GM23338 (cell line): ENCODE data around the gene SLC22A5. TPM values are rescaled to one million over a fixed set of nuclear protein-coding genes. Genes with fewer than 3 reads are reported as not detected.
A peak's percentile ranks its signal among the peaks of the same experiment; 100 is the strongest.

ENCODE experiments used
- ATAC-seq: fragments of 200-7000 bp; cut with Tn5 transposase; 3 replicates; pipeline ENCODE4 v1.9.1; 2020
- DNase-seq: peaks from one replicate; pipeline ENCODE4 v3.0.0-alpha.2; 2015; ENCODE audit warnings: low spot score
- H2AFZ ChIP-seq: fragments of 200-600 bp; sonication (generic); 2 replicates; pipeline ENCODE4 v1.8.0; 2016; ENCODE audit warnings: antibody characterized with exemption, mild to moderate bottlenecking, moderate library complexity
- H3F3A ChIP-seq: fragments of 200-600 bp; sonication (generic); replicated peaks from 2 replicates; pipeline ENCODE4 v1.8.0; 2017; ENCODE audit warnings: antibody characterized with exemption, mixed run types, low read depth
- H3K27ac ChIP-seq: fragments of 200-600 bp; sonication (generic); 2 replicates; pipeline ENCODE4 v1.6.1; 2016; ENCODE audit warnings: low read depth
- H3K27me3 ChIP-seq: fragments of 200-600 bp; sonication (generic); 2 replicates; pipeline ENCODE4 v1.8.0; 2016; ENCODE audit warnings: mild to moderate bottlenecking, mixed run types, moderate library complexity; ENCODE audit not compliant: insufficient read depth
- H3K36me3 ChIP-seq: fragments of 200-600 bp; sonication (generic); 2 replicates; pipeline ENCODE4 v1.8.0; 2016; ENCODE audit warnings: mild to moderate bottlenecking; ENCODE audit not compliant: insufficient read depth
- H3K4me1 ChIP-seq: fragments of 200-600 bp; sonication (generic); 2 replicates; pipeline ENCODE4 v1.8.0; 2016; ENCODE audit warnings: mild to moderate bottlenecking, moderate library complexity; ENCODE audit not compliant: insufficient read depth
- H3K4me2 ChIP-seq: fragments of 200-600 bp; sonication (generic); 2 replicates; pipeline ENCODE4 v1.7.1; 2017; ENCODE audit warnings: mixed run types
- H3K4me3 ChIP-seq: fragments of 200-600 bp; sonication (generic); 2 replicates; pipeline ENCODE4 v1.6.1; 2016; ENCODE audit warnings: mixed run types
- H3K79me2 ChIP-seq: fragments of 200-600 bp; sonication (generic); replicated peaks from 2 replicates; pipeline ENCODE4 v1.8.0; 2017; ENCODE audit warnings: mild to moderate bottlenecking; ENCODE audit not compliant: insufficient read depth
- H3K9me2 ChIP-seq: fragments of 200-600 bp; sonication (generic); 2 replicates; pipeline ENCODE4 v1.8.0; 2017; ENCODE audit not compliant: insufficient read depth
- H4K20me1 ChIP-seq: fragments of 200-600 bp; sonication (generic); replicated peaks from 2 replicates; pipeline ENCODE4 v1.8.0; 2017; ENCODE audit warnings: mild to moderate bottlenecking; ENCODE audit not compliant: insufficient read depth
- H3K27ac Mint-ChIP-seq: 2 replicates; pipeline ENCODE4 v1.8.0; 2020; ENCODE audit warnings: inconsistent platforms, mild to moderate bottlenecking, moderate library complexity, mixed read lengths
- H3K27me3 Mint-ChIP-seq: 3 replicates; pipeline ENCODE4 v1.8.0; 2022; ENCODE audit warnings: low read depth, mild to moderate bottlenecking, moderate library complexity, mixed read lengths, inconsistent platforms; ENCODE audit not compliant: insufficient read depth, poor library complexity
- H3K36me3 Mint-ChIP-seq: 3 replicates; pipeline ENCODE4 v1.8.0; 2021; ENCODE audit warnings: low read depth, mild to moderate bottlenecking, inconsistent platforms, moderate library complexity, mixed read lengths
- H3K4me1 Mint-ChIP-seq: 3 replicates; pipeline ENCODE4 v1.8.0; 2020; ENCODE audit warnings: mild to moderate bottlenecking, inconsistent platforms, mixed read lengths
- H3K4me3 Mint-ChIP-seq: 3 replicates; pipeline ENCODE4 v1.8.0; 2021; ENCODE audit warnings: moderate library complexity, mild to moderate bottlenecking, inconsistent platforms, mixed read lengths
- H3K9me3 Mint-ChIP-seq: 3 replicates; pipeline ENCODE4 v1.8.0; 2020; ENCODE audit warnings: moderate library complexity, mild to moderate bottlenecking, inconsistent platforms, mixed read lengths
- CREB1 ChIP-seq: fragments of 250-450 bp; sonication (Bioruptor Pico); IDR thresholded peaks from 2 replicates; pipeline ENCODE4 v1.5.0; 2020; ENCODE audit warnings: low read depth, mild to moderate bottlenecking, moderate library complexity
- EZH2 ChIP-seq: fragments of 200-600 bp; sonication (generic); IDR thresholded peaks from one replicate; pipeline ENCODE4 v1.8.0; 2017; ENCODE audit warnings: antibody characterized with exemption, mild to moderate bottlenecking, low read depth; ENCODE audit not compliant: unreplicated experiment
- EZH2phosphoT487 ChIP-seq: fragments of 200-600 bp; sonication (generic); IDR thresholded peaks from one replicate; pipeline ENCODE4 v1.8.1; 2018; ENCODE audit warnings: antibody characterized with exemption; ENCODE audit not compliant: unreplicated experiment
- JUNB ChIP-seq: IDR thresholded peaks from one replicate; pipeline ENCODE4 v1.6.1; 2016; ENCODE audit warnings: antibody characterized with exemption; ENCODE audit not compliant: unreplicated experiment
- NANOG ChIP-seq: IDR thresholded peaks from 2 replicates; pipeline ENCODE4 v1.6.1; 2016; ENCODE audit warnings: antibody characterized with exemption, borderline replicate concordance
- POLR2AphosphoS5 ChIP-seq: IDR thresholded peaks from 2 replicates; pipeline ENCODE4 v1.6.1; 2016; ENCODE audit warnings: antibody characterized with exemption, low read depth
- STAT1 ChIP-seq: IDR thresholded peaks from one replicate; pipeline ENCODE4 v1.6.1; 2016; ENCODE audit warnings: antibody characterized with exemption; ENCODE audit not compliant: unreplicated experiment
- ZNF114 ChIP-seq: fragments of 250-450 bp; sonication (Bioruptor Pico); IDR thresholded peaks from 2 replicates; pipeline ENCODE4 v1.5.0; 2020; ENCODE audit warnings: mild to moderate bottlenecking, moderate library complexity
- ZNF331 ChIP-seq: fragments of 250-450 bp; sonication (Bioruptor Pico); IDR thresholded peaks from 2 replicates; pipeline ENCODE4 v1.5.0; 2020; ENCODE audit warnings: low read depth, mild to moderate bottlenecking, moderate library complexity
- polyA plus RNA-seq: library from polyadenylated mRNA; unstranded; fragments of >200 nt; fragmentation: Nextera tagmentation; extraction: Ambion mirVana; gene quantifications from 2 replicates; pipeline ENCODE4 v1.2.1, GENCODE V29; 2016
- total RNA-seq: library from RNA; depleted of rRNA; stranded (reverse); fragments of >200 nt; shearing (Covaris generic); gene quantifications from 2 replicates; pipeline ENCODE4 v1.2.3, GENCODE V29; 2014
- TF ChIP-seq, protein P1 (sequence below): IDR thresholded peaks from one replicate; pipeline ENCODE4 v1.6.1; 2018; ENCODE audit warnings: antibody characterized with exemption; ENCODE audit not compliant: unreplicated experiment
- TF ChIP-seq, protein P2 (sequence below), 2 experiments: fragments of 200-600 bp in 1 of 2; sonication (generic) in 1 of 2; conservative IDR thresholded peaks; 2 replicates each; pipeline versions ENCODE4 v1.5.1 to v1.6.1; 2016 to 2017; ENCODE audit warnings: antibody characterized with exemption in 2 of 2, low read depth in 2 of 2, mild to moderate bottlenecking in 2 of 2, moderate library complexity in 1 of 2
- TF ChIP-seq, protein P3 (sequence below): fragments of 250-450 bp; sonication (Bioruptor Pico); IDR thresholded peaks from 2 replicates; pipeline ENCODE4 v1.5.0; 2020; ENCODE audit warnings: mild to moderate bottlenecking, moderate library complexity
- TF ChIP-seq, protein P4 (sequence below): IDR thresholded peaks from 2 replicates; pipeline ENCODE4 v1.6.1; 2016; ENCODE audit warnings: antibody characterized with exemption

Gene SLC22A5
- total and polyA plus RNA-seq, 2 experiments from 2014 or later = 1.9 to 2.4 TPM

DNA sequence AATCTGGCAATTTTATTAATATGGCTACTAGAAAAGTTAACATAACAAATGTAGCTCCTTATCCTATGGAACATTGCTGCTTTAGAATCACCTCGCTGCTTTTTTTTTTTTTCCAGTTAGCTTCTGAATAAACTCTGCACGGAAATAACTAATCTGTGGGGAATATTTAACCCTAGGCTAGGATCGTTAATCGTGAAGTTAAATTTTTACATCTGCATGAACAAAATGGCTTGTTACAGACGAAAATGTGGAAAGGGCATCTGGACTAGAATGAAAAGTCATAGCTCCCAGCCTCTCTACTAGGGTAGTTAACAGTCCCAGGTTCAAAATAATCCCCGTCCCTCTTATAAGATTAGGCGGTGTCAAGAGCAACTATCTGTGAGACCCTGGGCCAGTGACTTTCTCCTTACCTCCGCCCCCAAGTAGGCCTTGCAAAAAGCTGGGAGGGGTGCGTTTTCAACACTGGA lies 470 bp upstream of the SLC22A5 start:
- no peak overlapping the region for H3K27ac Mint-ChIP-seq
- peaks cover 8% of the 10 kb centered on the region for H3K4me1 Mint-ChIP-seq
- no peaks in the 10 kb centered on the region for H3K9me2 ChIP-seq
- H3K4me3 Mint-ChIP-seq = peak overlapping the region; percentile 82
- H3K4me3 ChIP-seq = peak overlapping the region; percentile 72
- H3K36me3 Mint-ChIP-seq = no peaks in the 10 kb centered on the region
- DNase-seq = no peak
- no peaks in the 10 kb centered on the region for H3F3A ChIP-seq
- no peak overlapping the region for H3K27ac ChIP-seq
- H2AFZ ChIP-seq = peak overlapping the region; percentile 54; the same call in 1 of the 2 replicates
- peaks cover 14% of the 10 kb centered on the region for H3K27me3 Mint-ChIP-seq
- no peaks in the 10 kb centered on the region for H3K79me2 ChIP-seq
- no peaks in the 10 kb centered on the region for H3K9me3 Mint-ChIP-seq
- TF ChIP-seq, protein P1, sequence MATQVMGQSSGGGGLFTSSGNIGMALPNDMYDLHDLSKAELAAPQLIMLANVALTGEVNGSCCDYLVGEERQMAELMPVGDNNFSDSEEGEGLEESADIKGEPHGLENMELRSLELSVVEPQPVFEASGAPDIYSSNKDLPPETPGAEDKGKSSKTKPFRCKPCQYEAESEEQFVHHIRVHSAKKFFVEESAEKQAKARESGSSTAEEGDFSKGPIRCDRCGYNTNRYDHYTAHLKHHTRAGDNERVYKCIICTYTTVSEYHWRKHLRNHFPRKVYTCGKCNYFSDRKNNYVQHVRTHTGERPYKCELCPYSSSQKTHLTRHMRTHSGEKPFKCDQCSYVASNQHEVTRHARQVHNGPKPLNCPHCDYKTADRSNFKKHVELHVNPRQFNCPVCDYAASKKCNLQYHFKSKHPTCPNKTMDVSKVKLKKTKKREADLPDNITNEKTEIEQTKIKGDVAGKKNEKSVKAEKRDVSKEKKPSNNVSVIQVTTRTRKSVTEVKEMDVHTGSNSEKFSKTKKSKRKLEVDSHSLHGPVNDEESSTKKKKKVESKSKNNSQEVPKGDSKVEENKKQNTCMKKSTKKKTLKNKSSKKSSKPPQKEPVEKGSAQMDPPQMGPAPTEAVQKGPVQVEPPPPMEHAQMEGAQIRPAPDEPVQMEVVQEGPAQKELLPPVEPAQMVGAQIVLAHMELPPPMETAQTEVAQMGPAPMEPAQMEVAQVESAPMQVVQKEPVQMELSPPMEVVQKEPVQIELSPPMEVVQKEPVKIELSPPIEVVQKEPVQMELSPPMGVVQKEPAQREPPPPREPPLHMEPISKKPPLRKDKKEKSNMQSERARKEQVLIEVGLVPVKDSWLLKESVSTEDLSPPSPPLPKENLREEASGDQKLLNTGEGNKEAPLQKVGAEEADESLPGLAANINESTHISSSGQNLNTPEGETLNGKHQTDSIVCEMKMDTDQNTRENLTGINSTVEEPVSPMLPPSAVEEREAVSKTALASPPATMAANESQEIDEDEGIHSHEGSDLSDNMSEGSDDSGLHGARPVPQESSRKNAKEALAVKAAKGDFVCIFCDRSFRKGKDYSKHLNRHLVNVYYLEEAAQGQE = no peak
- TF ChIP-seq ZNF114 (CRISPR knock-in tag) (no peak), EZH2 (no peak), EZH2phosphoT487 (no peak), CREB1 (CRISPR knock-in tag) (no peak), JUNB (no peak), NANOG (no peak), ZNF331 (no peak), STAT1 (no peak), POLR2AphosphoS5 (no peak)
- TF ChIP-seq, protein P2, sequence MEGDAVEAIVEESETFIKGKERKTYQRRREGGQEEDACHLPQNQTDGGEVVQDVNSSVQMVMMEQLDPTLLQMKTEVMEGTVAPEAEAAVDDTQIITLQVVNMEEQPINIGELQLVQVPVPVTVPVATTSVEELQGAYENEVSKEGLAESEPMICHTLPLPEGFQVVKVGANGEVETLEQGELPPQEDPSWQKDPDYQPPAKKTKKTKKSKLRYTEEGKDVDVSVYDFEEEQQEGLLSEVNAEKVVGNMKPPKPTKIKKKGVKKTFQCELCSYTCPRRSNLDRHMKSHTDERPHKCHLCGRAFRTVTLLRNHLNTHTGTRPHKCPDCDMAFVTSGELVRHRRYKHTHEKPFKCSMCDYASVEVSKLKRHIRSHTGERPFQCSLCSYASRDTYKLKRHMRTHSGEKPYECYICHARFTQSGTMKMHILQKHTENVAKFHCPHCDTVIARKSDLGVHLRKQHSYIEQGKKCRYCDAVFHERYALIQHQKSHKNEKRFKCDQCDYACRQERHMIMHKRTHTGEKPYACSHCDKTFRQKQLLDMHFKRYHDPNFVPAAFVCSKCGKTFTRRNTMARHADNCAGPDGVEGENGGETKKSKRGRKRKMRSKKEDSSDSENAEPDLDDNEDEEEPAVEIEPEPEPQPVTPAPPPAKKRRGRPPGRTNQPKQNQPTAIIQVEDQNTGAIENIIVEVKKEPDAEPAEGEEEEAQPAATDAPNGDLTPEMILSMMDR (conservative IDR thresholded peaks at IDR 0.05; ENCODE audit: low read depth in 2 of 2) = no peak
- TF ChIP-seq, protein P3, sequence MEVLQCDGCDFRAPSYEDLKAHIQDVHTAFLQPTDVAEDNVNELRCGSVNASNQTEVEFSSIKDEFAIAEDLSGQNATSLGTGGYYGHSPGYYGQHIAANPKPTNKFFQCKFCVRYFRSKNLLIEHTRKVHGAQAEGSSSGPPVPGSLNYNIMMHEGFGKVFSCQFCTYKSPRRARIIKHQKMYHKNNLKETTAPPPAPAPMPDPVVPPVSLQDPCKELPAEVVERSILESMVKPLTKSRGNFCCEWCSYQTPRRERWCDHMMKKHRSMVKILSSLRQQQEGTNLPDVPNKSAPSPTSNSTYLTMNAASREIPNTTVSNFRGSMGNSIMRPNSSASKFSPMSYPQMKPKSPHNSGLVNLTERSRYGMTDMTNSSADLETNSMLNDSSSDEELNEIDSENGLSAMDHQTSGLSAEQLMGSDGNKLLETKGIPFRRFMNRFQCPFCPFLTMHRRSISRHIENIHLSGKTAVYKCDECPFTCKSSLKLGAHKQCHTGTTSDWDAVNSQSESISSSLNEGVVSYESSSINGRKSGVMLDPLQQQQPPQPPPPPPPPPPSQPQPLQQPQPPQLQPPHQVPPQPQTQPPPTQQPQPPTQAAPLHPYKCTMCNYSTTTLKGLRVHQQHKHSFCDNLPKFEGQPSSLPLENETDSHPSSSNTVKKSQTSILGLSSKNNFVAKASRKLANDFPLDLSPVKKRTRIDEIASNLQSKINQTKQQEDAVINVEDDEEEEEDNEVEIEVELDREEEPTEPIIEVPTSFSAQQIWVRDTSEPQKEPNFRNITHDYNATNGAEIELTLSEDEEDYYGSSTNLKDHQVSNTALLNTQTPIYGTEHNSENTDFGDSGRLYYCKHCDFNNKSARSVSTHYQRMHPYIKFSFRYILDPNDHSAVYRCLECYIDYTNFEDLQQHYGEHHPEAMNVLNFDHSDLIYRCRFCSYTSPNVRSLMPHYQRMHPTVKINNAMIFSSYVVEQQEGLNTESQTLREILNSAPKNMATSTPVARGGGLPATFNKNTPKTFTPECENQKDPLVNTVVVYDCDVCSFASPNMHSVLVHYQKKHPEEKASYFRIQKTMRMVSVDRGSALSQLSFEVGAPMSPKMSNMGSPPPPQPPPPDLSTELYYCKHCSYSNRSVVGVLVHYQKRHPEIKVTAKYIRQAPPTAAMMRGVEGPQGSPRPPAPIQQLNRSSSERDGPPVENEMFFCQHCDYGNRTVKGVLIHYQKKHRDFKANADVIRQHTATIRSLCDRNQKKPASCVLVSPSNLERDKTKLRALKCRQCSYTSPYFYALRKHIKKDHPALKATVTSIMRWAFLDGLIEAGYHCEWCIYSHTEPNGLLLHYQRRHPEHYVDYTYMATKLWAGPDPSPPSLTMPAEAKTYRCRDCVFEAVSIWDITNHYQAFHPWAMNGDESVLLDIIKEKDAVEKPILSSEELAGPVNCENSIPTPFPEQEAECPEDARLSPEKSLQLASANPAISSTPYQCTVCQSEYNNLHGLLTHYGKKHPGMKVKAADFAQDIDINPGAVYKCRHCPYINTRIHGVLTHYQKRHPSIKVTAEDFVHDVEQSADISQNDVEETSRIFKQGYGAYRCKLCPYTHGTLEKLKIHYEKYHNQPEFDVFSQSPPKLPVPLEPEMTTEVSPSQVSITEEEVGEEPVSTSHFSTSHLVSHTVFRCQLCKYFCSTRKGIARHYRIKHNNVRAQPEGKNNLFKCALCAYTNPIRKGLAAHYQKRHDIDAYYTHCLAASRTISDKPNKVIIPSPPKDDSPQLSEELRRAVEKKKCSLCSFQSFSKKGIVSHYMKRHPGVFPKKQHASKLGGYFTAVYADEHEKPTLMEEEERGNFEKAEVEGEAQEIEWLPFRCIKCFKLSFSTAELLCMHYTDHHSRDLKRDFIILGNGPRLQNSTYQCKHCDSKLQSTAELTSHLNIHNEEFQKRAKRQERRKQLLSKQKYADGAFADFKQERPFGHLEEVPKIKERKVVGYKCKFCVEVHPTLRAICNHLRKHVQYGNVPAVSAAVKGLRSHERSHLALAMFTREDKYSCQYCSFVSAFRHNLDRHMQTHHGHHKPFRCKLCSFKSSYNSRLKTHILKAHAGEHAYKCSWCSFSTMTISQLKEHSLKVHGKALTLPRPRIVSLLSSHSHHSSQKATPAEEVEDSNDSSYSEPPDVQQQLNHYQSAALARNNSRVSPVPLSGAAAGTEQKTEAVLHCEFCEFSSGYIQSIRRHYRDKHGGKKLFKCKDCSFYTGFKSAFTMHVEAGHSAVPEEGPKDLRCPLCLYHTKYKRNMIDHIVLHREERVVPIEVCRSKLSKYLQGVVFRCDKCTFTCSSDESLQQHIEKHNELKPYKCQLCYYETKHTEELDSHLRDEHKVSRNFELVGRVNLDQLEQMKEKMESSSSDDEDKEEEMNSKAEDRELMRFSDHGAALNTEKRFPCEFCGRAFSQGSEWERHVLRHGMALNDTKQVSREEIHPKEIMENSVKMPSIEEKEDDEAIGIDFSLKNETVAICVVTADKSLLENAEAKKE (CRISPR knock-in tag) = no peak
- TF ChIP-seq, protein P4, sequence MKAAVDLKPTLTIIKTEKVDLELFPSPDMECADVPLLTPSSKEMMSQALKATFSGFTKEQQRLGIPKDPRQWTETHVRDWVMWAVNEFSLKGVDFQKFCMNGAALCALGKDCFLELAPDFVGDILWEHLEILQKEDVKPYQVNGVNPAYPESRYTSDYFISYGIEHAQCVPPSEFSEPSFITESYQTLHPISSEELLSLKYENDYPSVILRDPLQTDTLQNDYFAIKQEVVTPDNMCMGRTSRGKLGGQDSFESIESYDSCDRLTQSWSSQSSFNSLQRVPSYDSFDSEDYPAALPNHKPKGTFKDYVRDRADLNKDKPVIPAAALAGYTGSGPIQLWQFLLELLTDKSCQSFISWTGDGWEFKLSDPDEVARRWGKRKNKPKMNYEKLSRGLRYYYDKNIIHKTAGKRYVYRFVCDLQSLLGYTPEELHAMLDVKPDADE = no peak
- peak overlapping the region; percentile 71 for H3K4me2 ChIP-seq
- peaks cover 22% of the 10 kb centered on the region for H3K27me3 ChIP-seq
- ATAC-seq = no peak
- H3K36me3 ChIP-seq = no peaks in the 10 kb centered on the region
- no peaks in the 10 kb centered on the region for H4K20me1 ChIP-seq
- H3K4me1 ChIP-seq = no peaks in the 10 kb centered on the region; the same call in 1 of the 2 replicates
